K562 (cell line): Measurements from ENCODE around the gene BPNT1. TPM values are rescaled to one million over a fixed set of nuclear protein-coding genes. Genes with fewer than 3 reads are reported as not detected.

Source experiments
- ELF4 ChIP-seq: fragments of 450-650 bp; formaldehyde crosslinking; IDR thresholded peaks from 2 replicates; pipeline ENCODE4 v1.4.0; 2022; ENCODE audit warnings: missing genetic modification characterization
- HNRNPL ChIP-seq: fragments of 200-400 bp; formaldehyde crosslinking; IDR thresholded peaks from 2 replicates; pipeline ENCODE4 v1.6.1; 2017; ENCODE audit warnings: low read depth, mild to moderate bottlenecking, low read length
- KAT8 ChIP-seq: fragments of 450-650 bp; IDR thresholded peaks from 2 replicates; pipeline ENCODE4 v1.6.1; 2016; ENCODE audit warnings: low read depth, mild to moderate bottlenecking
- KHSRP ChIP-seq: fragments of 450-650 bp; IDR thresholded peaks from 2 replicates; pipeline ENCODE4 v1.6.1; 2017
- MAFF ChIP-seq: IDR thresholded peaks from 2 replicates; pipeline ENCODE4 v1.6.1; 2012; ENCODE audit warnings: low read length, improper control_type of control experiment
- NBN ChIP-seq: fragments of 450-650 bp; IDR thresholded peaks from 2 replicates; pipeline ENCODE4 v1.6.1; 2016; ENCODE audit warnings: low read depth, mild to moderate bottlenecking
- NRF1 ChIP-seq, 2 experiments: fragments of 450-650 bp; IDR thresholded peaks in 1 of 2; conservative IDR thresholded peaks in 1 of 2; 2 replicates each; pipeline ENCODE4 v1.6.1; 2014; ENCODE audit warnings: mild to moderate bottlenecking in 2 of 2
- SMARCC2 ChIP-seq: fragments of 450-650 bp; IDR thresholded peaks from 2 replicates; pipeline ENCODE4 v1.6.1; 2017; ENCODE audit warnings: antibody characterized with exemption, moderate library complexity, mild to moderate bottlenecking, low read depth
- SRSF1 ChIP-seq: fragments of 200-400 bp; formaldehyde crosslinking; IDR thresholded peaks from 2 replicates; pipeline ENCODE4 v1.6.1; 2017; ENCODE audit warnings: mild to moderate bottlenecking, low read depth, low read length, moderate library complexity
- ZC3H11A ChIP-seq: IDR thresholded peaks from 2 replicates; pipeline ENCODE4 v1.6.1; 2012; ENCODE audit warnings: low read depth, low read length, improper control_type of control experiment
- ZNF589 ChIP-seq: fragments of 200-800 bp; sonication (Bioruptor generic); IDR thresholded peaks from 2 replicates; pipeline ENCODE4 v1.6.1; 2016; ENCODE audit warnings: low read depth, missing genetic modification characterization, missing compliant biosample characterization
- ZNF778 ChIP-seq: fragments of 450-650 bp; formaldehyde crosslinking; IDR thresholded peaks from 2 replicates; pipeline ENCODE4 v1.4.0; 2020; ENCODE audit warnings: mild to moderate bottlenecking, moderate library complexity
- polyA plus RNA-seq, 8 experiments: library from polyadenylated mRNA; depleted of rRNA in 4 of 8; stranded (reverse) in 5 of 8; unstranded in 3 of 8; fragments of >200 nt; fragmentation: Nextera tagmentation in 2 of 8; fragmentation: Illumina TruSeq in 1 of 8; extraction: Ambion mirVana in 2 of 8; extraction: Trizol in 1 of 8; gene quantifications; 2 replicates each; pipeline versions ENCODE4 v1.2.1 to v1.2.3, GENCODE V29; 2011 to 2014; ENCODE audit warnings: inconsistent platforms in 1 of 8, missing spikeins in 1 of 8
- total RNA-seq, 7 experiments: library from RNA; depleted of rRNA in 6 of 7; stranded (reverse); fragments of >200 nt in 6 of 7; fragmentation: Illumina TruSeq in 2 of 7; extraction: Trizol in 2 of 7; gene quantifications; 2 replicates each; pipeline versions ENCODE4 v1.2.1 to v1.2.3, GENCODE V29; 2011 to 2021; ENCODE audit warnings: low replicate concordance in 1 of 7
- TF ChIP-seq, protein P1 (sequence below): sonication (generic); formaldehyde crosslinking; IDR thresholded peaks from 2 replicates; pipeline ENCODE4 v1.8.0; 2022; ENCODE audit warnings: mild to moderate bottlenecking, missing genetic modification reagents
- TF ChIP-seq, protein P2 (sequence below): sonication (generic); formaldehyde crosslinking; IDR thresholded peaks from 2 replicates; pipeline ENCODE4 v1.9.0; 2022; ENCODE audit warnings: mild to moderate bottlenecking, missing genetic modification reagents
- TF ChIP-seq, protein P3 (sequence below): sonication (generic); formaldehyde crosslinking; IDR thresholded peaks from 2 replicates; pipeline ENCODE4 v1.8.1; 2023; ENCODE audit warnings: mild to moderate bottlenecking, missing genetic modification reagents, moderate library complexity
- TF ChIP-seq, protein P4 (sequence below): IDR thresholded peaks from 2 replicates; pipeline ENCODE4 v1.6.1; 2011; ENCODE audit warnings: borderline replicate concordance, low read depth, mild to moderate bottlenecking, moderate library complexity, low read length; ENCODE audit not compliant: insufficient read depth, poor library complexity, severe bottlenecking
- TF ChIP-seq, protein P5 (sequence below): fragments of 450-650 bp; formaldehyde crosslinking; IDR thresholded peaks from 2 replicates; pipeline ENCODE4 v1.4.0; 2022; ENCODE audit warnings: missing genetic modification characterization
- TF ChIP-seq, protein P6 (sequence below): fragments of 450-650 bp; IDR thresholded peaks from 2 replicates; pipeline ENCODE4 v1.6.1; 2016; ENCODE audit warnings: borderline replicate concordance

The BPNT1 gene
- total and polyA plus RNA-seq, 9 of the 15 experiments (the other 6 are each of a cell fraction or from before 2014, with no cell fraction given), result 30.2 to 73.8 (median 40.5) TPM

DNA sequence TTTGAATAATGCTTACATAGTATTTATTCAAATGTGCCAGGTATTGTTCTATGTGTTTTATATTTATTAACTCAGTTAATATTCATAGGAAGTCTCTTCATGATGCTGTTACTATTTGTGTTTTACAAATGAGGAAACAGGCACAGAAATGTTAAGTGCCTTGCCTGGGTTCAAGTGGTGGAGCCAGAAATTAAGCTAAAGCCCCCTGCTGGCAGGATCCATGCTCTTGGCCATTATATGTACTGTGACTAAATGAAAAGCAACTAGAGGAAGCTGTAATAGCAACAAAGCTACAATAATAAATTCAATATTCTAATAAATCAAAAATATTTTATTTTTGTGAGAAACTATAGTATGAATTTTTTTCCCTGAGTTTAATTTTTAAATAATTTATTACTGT lies 34.3 kb upstream of the BPNT1 start (continued):
- TF ChIP-seq ZC3H11A, result no peak
- TF ChIP-seq, protein P1, sequence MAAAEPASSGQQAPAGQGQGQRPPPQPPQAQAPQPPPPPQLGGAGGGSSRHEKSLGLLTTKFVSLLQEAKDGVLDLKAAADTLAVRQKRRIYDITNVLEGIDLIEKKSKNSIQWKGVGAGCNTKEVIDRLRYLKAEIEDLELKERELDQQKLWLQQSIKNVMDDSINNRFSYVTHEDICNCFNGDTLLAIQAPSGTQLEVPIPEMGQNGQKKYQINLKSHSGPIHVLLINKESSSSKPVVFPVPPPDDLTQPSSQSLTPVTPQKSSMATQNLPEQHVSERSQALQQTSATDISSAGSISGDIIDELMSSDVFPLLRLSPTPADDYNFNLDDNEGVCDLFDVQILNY, result no peak
- no peak for TF ChIP-seq NBN
- 0 out of 2 replicates have a peak, but pooled peaks have one; percentile 1 for TF ChIP-seq MAFF
- TF ChIP-seq, protein P2, sequence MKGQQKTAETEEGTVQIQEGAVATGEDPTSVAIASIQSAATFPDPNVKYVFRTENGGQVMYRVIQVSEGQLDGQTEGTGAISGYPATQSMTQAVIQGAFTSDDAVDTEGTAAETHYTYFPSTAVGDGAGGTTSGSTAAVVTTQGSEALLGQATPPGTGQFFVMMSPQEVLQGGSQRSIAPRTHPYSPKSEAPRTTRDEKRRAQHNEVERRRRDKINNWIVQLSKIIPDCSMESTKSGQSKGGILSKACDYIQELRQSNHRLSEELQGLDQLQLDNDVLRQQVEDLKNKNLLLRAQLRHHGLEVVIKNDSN, result no peak
- TF ChIP-seq SMARCC2, result no peak
- no peak for TF ChIP-seq KAT8
- TF ChIP-seq, protein P3, sequence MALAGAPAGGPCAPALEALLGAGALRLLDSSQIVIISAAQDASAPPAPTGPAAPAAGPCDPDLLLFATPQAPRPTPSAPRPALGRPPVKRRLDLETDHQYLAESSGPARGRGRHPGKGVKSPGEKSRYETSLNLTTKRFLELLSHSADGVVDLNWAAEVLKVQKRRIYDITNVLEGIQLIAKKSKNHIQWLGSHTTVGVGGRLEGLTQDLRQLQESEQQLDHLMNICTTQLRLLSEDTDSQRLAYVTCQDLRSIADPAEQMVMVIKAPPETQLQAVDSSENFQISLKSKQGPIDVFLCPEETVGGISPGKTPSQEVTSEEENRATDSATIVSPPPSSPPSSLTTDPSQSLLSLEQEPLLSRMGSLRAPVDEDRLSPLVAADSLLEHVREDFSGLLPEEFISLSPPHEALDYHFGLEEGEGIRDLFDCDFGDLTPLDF, result no peak
- TF ChIP-seq ZNF589 (CRISPR knock-in tag), result no peak
- no peak for TF ChIP-seq SRSF1
- TF ChIP-seq, protein P4, sequence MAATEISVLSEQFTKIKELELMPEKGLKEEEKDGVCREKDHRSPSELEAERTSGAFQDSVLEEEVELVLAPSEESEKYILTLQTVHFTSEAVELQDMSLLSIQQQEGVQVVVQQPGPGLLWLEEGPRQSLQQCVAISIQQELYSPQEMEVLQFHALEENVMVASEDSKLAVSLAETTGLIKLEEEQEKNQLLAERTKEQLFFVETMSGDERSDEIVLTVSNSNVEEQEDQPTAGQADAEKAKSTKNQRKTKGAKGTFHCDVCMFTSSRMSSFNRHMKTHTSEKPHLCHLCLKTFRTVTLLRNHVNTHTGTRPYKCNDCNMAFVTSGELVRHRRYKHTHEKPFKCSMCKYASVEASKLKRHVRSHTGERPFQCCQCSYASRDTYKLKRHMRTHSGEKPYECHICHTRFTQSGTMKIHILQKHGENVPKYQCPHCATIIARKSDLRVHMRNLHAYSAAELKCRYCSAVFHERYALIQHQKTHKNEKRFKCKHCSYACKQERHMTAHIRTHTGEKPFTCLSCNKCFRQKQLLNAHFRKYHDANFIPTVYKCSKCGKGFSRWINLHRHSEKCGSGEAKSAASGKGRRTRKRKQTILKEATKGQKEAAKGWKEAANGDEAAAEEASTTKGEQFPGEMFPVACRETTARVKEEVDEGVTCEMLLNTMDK, result peak; percentile 47
- TF ChIP-seq KHSRP, result no peak
- TF ChIP-seq NRF1 (conservative IDR thresholded peaks at IDR 0.05 in 1 of 2, IDR thresholded peaks at IDR 0.05 in 1 of 2), result no peak
- TF ChIP-seq, protein P5, sequence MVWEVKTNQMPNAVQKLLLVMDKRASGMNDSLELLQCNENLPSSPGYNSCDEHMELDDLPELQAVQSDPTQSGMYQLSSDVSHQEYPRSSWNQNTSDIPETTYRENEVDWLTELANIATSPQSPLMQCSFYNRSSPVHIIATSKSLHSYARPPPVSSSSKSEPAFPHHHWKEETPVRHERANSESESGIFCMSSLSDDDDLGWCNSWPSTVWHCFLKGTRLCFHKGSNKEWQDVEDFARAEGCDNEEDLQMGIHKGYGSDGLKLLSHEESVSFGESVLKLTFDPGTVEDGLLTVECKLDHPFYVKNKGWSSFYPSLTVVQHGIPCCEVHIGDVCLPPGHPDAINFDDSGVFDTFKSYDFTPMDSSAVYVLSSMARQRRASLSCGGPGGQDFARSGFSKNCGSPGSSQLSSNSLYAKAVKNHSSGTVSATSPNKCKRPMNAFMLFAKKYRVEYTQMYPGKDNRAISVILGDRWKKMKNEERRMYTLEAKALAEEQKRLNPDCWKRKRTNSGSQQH (CRISPR knock-in tag), result no peak
- no peak for TF ChIP-seq ELF4 (CRISPR knock-in tag)
- TF ChIP-seq, protein P6, sequence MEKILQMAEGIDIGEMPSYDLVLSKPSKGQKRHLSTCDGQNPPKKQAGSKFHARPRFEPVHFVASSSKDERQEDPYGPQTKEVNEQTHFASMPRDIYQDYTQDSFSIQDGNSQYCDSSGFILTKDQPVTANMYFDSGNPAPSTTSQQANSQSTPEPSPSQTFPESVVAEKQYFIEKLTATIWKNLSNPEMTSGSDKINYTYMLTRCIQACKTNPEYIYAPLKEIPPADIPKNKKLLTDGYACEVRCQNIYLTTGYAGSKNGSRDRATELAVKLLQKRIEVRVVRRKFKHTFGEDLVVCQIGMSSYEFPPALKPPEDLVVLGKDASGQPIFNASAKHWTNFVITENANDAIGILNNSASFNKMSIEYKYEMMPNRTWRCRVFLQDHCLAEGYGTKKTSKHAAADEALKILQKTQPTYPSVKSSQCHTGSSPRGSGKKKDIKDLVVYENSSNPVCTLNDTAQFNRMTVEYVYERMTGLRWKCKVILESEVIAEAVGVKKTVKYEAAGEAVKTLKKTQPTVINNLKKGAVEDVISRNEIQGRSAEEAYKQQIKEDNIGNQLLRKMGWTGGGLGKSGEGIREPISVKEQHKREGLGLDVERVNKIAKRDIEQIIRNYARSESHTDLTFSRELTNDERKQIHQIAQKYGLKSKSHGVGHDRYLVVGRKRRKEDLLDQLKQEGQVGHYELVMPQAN, result no peak
- TF ChIP-seq ZNF778 (CRISPR knock-in tag), result no peak
- TF ChIP-seq HNRNPL, result no peak
